Stimulated activated naive CD4-positive, alpha-beta T cell treated with Interleukin-2 at 50 U/mL for 16 hours (primary cell): ENCODE data around the gene LRRC63.

Source experiments
- DNase-seq: peaks from one replicate; lab custom pipeline; 2025; lab: John Stamatoyannopoulos, UW

The LRRC63 gene

GRCh38 chr13:46311217-46311616 lies 99.5 kb downstream of the LRRC63 start:
- no peak for DNase-seq

GRCh38 chr13:46313024-46313423 lies 101.3 kb downstream of the LRRC63 start:
- DNase-seq: no peak

GRCh38 chr13:46313432-46314257 lies 101.9 kb downstream of the LRRC63 start:
- DNase-seq: no peak

GRCh38 chr13:46314587-46314986 lies 102.9 kb downstream of the LRRC63 start:
- DNase-seq: no peak

- DNase-seq: no peak
These were observed 103.3 kb downstream of the LRRC63 start for GRCh38 chr13:46315036-46315435.

GRCh38 chr13:46315491-46316075 lies 103.9 kb downstream of the LRRC63 start:
- no peak for DNase-seq

GRCh38 chr13:46317120-46317519 lies 105.4 kb downstream of the LRRC63 start:
- DNase-seq: no peak

- DNase-seq: no peak
These were observed 107.3 kb downstream of the LRRC63 start for GRCh38 chr13:46318986-46319385.

- no peak for DNase-seq
These were observed 108.7 kb downstream of the LRRC63 start for GRCh38 chr13:46320406-46320805.

- DNase-seq: no peak
These were observed 109.1 kb downstream of the LRRC63 start for GRCh38 chr13:46320821-46321220.

GRCh38 chr13:46321494-46322225 lies 109.9 kb downstream of the LRRC63 start:
- DNase-seq: peak; percentile 46

GRCh38 chr13:46324976-46325375 lies 113.2 kb downstream of the LRRC63 start:
- DNase-seq: no peak
